ENCODE measurements around the gene CDC45.

The CDC45 gene

GRCh38 chr22:19567157-19568009 is 87.7 kb downstream of the CDC45 start:
- FAIRE-seq (no peak), DNase-seq (ENCODE audit: insufficient read length, low spot score) (no peak)
- no peak for TF ChIP-seq CTCF (IDR thresholded peaks at IDR 0.05; ENCODE audit: insufficient read depth, missing control alignments)

GRCh38 chr22:19568337-19569275 is 88.9 kb downstream of the CDC45 start:
- DNase-seq (ENCODE audit: insufficient read length, low spot score) (no peak), FAIRE-seq (no peak)
- TF ChIP-seq CTCF (IDR thresholded peaks at IDR 0.05; ENCODE audit: insufficient read depth, missing control alignments) = no peak

GRCh38 chr22:19569276-19569640 is 89.5 kb downstream of the CDC45 start:
- TF ChIP-seq CTCF (IDR thresholded peaks at IDR 0.05; ENCODE audit: insufficient read depth, missing control alignments) = no peak
- DNase-seq (ENCODE audit: insufficient read length, low spot score) (no peak), FAIRE-seq (no peak)

- TF ChIP-seq CTCF (IDR thresholded peaks at IDR 0.05; ENCODE audit: insufficient read depth, missing control alignments) = no peak
- FAIRE-seq = no peak
- no peak for DNase-seq (ENCODE audit: insufficient read length, low spot score)
These were observed 90.3 kb downstream of the CDC45 start for GRCh38 chr22:19569976-19570375.
